ENCODE results near the gene SHB.

The SHB gene

GRCh38 chr9:38039907-38040682 is 28.9 kb downstream of the SHB start:
- no peak for DNase-seq

- DNase-seq: no peak
Measured at GRCh38 chr9:38039090-38039906, 29.7 kb downstream of the SHB start.

GRCh38 chr9:38038307-38039089 is 30.5 kb downstream of the SHB start:
- DNase-seq: no peak

GRCh38 chr9:38037981-38038306 is 31.1 kb downstream of the SHB start:
- no peak for DNase-seq

- DNase-seq: no peak
Measured at GRCh38 chr9:38036359-38037084, 32.5 kb downstream of the SHB start.

- no peak for DNase-seq
Measured at GRCh38 chr9:38035873-38036272, 33.2 kb downstream of the SHB start.

GRCh38 chr9:38033941-38034340 is 35.1 kb downstream of the SHB start:
- no peak for DNase-seq

- DNase-seq: no peak
Measured at GRCh38 chr9:38032266-38033110, 36.5 kb downstream of the SHB start.

- DNase-seq: no peak
Measured at GRCh38 chr9:38031594-38031993, 37.4 kb downstream of the SHB start.

GRCh38 chr9:38030658-38031057 is 38.4 kb downstream of the SHB start:
- DNase-seq: no peak

GRCh38 chr9:38029915-38030638 is 39.0 kb downstream of the SHB start:
- DNase-seq: no peak

- no peak for DNase-seq
Measured at GRCh38 chr9:38027714-38028113, 41.3 kb downstream of the SHB start.

GRCh38 chr9:38026840-38027527 is 42.0 kb downstream of the SHB start:
- DNase-seq: peak; percentile 20

GRCh38 chr9:38026021-38026809 is 42.8 kb downstream of the SHB start:
- DNase-seq: no peak

- no peak for DNase-seq
Measured at GRCh38 chr9:38025166-38025565, 43.9 kb downstream of the SHB start.

- DNase-seq: peak; percentile 60
Measured at GRCh38 chr9:38024036-38024681, 44.9 kb downstream of the SHB start.

GRCh38 chr9:38023661-38024035 is 45.4 kb downstream of the SHB start:
- DNase-seq: no peak

- peak; percentile 74 for DNase-seq
Measured at GRCh38 chr9:38022995-38023394, 46.0 kb downstream of the SHB start.

GRCh38 chr9:38022203-38022895 is 46.7 kb downstream of the SHB start:
- DNase-seq: peak; percentile 32
